ENCODE data around the gene CCDC57. TPM values are rescaled to one million over a fixed set of nuclear protein-coding genes. Genes with fewer than 3 reads are reported as not detected.

The CCDC57 gene
- total RNA-seq, 4 donors from 2014 or later, result 14.8 to 32.0 (median 21.9) TPM

GRCh38 chr17:82095777-82096708 lies 116.6 kb downstream of the CCDC57 start:
- ATAC-seq (ENCODE audit: low FRiP score), result no peak
- no peak for DNase-seq (ENCODE audit: low spot score)
- TF ChIP-seq, protein P1, sequence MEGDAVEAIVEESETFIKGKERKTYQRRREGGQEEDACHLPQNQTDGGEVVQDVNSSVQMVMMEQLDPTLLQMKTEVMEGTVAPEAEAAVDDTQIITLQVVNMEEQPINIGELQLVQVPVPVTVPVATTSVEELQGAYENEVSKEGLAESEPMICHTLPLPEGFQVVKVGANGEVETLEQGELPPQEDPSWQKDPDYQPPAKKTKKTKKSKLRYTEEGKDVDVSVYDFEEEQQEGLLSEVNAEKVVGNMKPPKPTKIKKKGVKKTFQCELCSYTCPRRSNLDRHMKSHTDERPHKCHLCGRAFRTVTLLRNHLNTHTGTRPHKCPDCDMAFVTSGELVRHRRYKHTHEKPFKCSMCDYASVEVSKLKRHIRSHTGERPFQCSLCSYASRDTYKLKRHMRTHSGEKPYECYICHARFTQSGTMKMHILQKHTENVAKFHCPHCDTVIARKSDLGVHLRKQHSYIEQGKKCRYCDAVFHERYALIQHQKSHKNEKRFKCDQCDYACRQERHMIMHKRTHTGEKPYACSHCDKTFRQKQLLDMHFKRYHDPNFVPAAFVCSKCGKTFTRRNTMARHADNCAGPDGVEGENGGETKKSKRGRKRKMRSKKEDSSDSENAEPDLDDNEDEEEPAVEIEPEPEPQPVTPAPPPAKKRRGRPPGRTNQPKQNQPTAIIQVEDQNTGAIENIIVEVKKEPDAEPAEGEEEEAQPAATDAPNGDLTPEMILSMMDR (IDR thresholded peaks at IDR 0.05), result no peak

- ATAC-seq (ENCODE audit: low FRiP score) (no peak), DNase-seq (ENCODE audit: low spot score) (no peak)
- TF ChIP-seq, protein P1 (IDR thresholded peaks at IDR 0.05), result no peak
Observed at GRCh38 chr17:82094931-82095776, 117.5 kb downstream of the CCDC57 start.

GRCh38 chr17:82092995-82093751 lies 119.5 kb downstream of the CCDC57 start:
- no peak for ATAC-seq (ENCODE audit: low FRiP score)
- TF ChIP-seq, protein P1 (IDR thresholded peaks at IDR 0.05), result no peak
- no peak for DNase-seq (ENCODE audit: low spot score)

- no peak for DNase-seq (ENCODE audit: low spot score)
Observed at GRCh38 chr17:82092628-82092994, 120.0 kb downstream of the CCDC57 start.

DNA sequence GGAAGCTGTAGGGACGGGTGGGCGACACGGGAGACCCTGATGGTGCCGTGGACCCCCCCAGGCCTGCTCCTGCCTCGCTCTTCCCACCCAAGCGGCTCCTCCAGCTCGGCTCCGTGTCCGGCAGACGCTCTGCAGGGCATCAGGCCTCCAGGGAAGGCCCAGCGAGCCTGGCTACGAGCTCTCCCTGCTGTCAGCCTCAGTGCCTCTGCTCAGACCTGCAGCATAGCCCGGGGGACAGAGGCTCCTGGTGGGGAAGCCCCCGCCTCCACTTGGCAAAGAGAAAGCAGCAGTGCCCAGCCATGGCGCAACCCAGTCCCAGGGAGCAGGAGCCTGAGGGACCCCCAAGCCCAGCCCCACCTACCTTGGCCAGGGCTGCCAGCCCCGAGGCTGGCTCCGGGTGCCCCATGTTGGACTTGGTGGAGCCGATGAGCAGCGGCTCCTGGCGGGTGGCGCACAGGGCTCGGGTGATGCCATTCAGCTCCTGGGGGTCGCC lies 120.5 kb downstream of the CCDC57 start:
- ATAC-seq (ENCODE audit: low FRiP score) (no peak), DNase-seq (ENCODE audit: low spot score) (no peak)
- TF ChIP-seq, protein P1 (IDR thresholded peaks at IDR 0.05), result no peak

More at GRCh38 chr17:82092628-82092994, 120.0 kb downstream of the CCDC57 start:
- TF ChIP-seq, protein P1 (IDR thresholded peaks at IDR 0.05), result no peak
- no peak for ATAC-seq (ENCODE audit: low FRiP score)

GRCh38 chr17:82091264-82092066 lies 121.2 kb downstream of the CCDC57 start:
- no peak for DNase-seq (ENCODE audit: low spot score)
- ATAC-seq (ENCODE audit: low FRiP score), result no peak
- TF ChIP-seq, protein P1 (IDR thresholded peaks at IDR 0.05), result no peak
